ENCODE measurements around the gene SNX10.

Gene SNX10

GRCh38 chr7:26417911-26418413 is 126.3 kb downstream of the SNX10 start:
- no peak overlapping the region; the same call in 1 of the 2 replicates for H3K27ac ChIP-seq
- TF ChIP-seq ZFX (IDR thresholded peaks at IDR 0.05) (no peak), CTCF (conservative IDR thresholded peaks at IDR 0.05) (no peak)

- TF ChIP-seq ZFX (IDR thresholded peaks at IDR 0.05) = no peak
- no peak for TF ChIP-seq CTCF (conservative IDR thresholded peaks at IDR 0.05)
- H3K27ac ChIP-seq = no peak overlapping the region
Measured at GRCh38 chr7:26419198-26419597, 127.5 kb downstream of the SNX10 start.

GRCh38 chr7:26420422-26421019 is 128.9 kb downstream of the SNX10 start:
- no peak overlapping the region for H3K27ac ChIP-seq
- TF ChIP-seq ZFX (IDR thresholded peaks at IDR 0.05) = no peak
- TF ChIP-seq CTCF (conservative IDR thresholded peaks at IDR 0.05) = no peak

GRCh38 chr7:26422761-26423160 is 131.1 kb downstream of the SNX10 start:
- peak overlapping the region; percentile 43 for H3K27ac ChIP-seq
- TF ChIP-seq ZFX (IDR thresholded peaks at IDR 0.05) = no peak
- TF ChIP-seq CTCF (conservative IDR thresholded peaks at IDR 0.05) = no peak

GRCh38 chr7:26423436-26423835 is 131.8 kb downstream of the SNX10 start:
- H3K27ac ChIP-seq = peak overlapping the region; percentile 43
- no peak for TF ChIP-seq ZFX (IDR thresholded peaks at IDR 0.05)
- TF ChIP-seq CTCF (conservative IDR thresholded peaks at IDR 0.05) = no peak
